A172 (cell line): ENCODE data around the gene ZNF350. TPM values are rescaled to one million over a fixed set of nuclear protein-coding genes. Genes with fewer than 3 reads are reported as not detected.
A peak's percentile ranks its signal among the peaks of the same experiment; 100 is the strongest.
"Not testable (repeated sequence)": the region's sequence is repeated elsewhere in the genome, so short reads cannot be mapped to it uniquely, and the experiment has no call there.

Source experiments
- DNase-seq: peaks from one replicate; pipeline ENCODE4 v3.0.0-alpha.2; 2015; ENCODE audit warnings: low spot score
- total RNA-seq: library from RNA; depleted of rRNA; stranded (reverse); fragments of >200 nt; shearing (Covaris generic); gene quantifications from 2 replicates; pipeline ENCODE4 v1.2.3, GENCODE V29; 2014; rRNA removed

The ZNF350 gene
- total RNA-seq = 7.1 and 7.8 TPM in 2 replicates

- DNase-seq = peak; percentile 93
Measured at GRCh38 chr19:51986309-51987291, at the start of gene ZNF350. ZNF350 (minus strand) TSS chr19:51986840; CDS start chr19:51974360, 12,480 bp downstream.

DNA sequence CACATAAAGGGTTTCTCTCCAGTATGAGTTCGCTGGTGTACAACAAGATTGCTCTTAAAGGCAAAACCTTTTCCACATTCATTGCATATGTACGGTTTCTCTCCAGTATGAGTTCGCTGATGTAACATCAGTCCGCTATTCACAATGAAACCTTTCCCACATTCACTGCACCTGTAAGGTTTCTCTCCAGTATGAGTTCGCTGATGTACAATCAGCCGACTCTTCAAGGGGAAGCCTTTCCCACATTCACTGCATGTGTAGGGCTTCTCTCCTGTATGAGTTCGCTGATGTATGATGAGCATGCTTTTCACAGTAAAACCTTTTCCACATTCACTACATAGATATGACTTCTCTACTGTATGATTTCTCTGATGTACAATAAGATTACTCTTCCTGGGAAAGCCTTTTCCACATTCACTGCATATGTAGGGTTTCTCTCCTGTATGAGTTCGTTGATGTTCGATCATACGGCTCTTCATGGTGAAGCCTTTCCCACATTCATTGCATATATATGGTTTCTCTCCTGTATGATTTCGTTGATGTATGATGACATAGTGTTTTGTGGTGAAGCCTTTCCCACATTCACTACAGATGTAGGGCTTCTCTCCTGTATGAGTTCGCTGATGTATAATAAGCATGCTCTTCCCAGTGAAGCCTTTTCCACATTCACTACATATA is 47.5 kb upstream of the ZNF350 start:
- no peak for DNase-seq

GRCh38 chr19:52028780-52029123 is 42.1 kb upstream of the ZNF350 start:
- no peak for DNase-seq

GRCh38 chr19:52028027-52028779 is 41.6 kb upstream of the ZNF350 start, which contains the start of gene ZNF614:
ZNF614 (minus strand) TSS chr19:52028379; CDS start chr19:52025745, 2,634 bp downstream.
- DNase-seq = peak; percentile 88

DNA sequence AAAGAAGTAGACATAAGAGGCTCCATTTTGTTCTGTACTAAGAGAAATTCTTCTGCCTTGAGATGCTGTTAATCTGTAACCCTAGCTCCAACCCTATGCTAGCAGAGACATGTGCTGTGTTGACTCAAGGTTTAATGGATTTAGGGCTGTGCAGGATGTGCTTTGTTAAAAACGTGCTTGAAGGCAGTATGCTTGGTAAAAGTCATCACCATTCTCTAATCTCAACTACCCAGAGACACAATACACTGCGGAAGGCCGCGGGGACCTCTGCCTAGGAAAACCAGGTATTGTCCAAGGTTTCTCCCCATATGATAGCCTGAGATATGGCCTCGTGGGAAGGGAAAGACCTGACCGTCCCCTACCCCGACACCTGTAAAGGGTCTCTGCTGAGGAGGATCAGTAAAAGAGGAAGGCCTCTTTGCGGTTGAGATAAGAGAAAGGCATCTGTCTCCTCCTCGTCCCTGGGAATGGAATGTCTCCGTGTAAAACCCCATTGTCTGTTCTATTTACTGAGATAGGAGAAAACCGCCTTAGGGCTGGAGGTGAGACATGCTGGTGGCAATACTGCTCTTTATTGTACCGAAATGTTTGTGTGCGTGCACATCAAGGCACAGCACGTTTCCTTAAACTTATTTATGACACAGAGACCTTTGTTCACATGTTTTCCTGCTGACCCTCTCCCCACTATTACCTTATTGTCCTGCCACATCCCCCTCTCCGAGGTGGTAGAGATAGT is 39.8 kb upstream of the ZNF350 start:
- not testable (repeated sequence) for DNase-seq

DNA sequence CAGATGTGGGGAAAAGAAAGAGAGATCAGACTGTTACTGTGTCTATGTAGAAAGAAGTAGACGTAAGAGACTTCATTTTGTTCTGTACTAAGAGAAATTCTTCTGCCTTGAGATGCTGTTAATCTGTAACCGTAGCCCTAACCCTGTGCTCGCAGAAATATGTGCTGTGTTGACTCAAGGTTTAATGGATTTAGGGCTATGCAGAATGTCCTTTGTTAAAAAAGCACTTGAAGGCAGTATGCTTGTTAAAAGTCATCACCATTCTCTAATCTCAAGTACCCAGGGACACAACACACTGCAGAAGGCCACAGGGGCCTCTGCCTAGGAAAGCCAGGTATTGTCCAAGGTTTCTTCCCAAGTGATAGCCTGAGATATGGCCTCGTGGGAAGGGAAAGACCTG is 37.8 kb upstream of the ZNF350 start:
- DNase-seq = not testable (repeated sequence)

DNA sequence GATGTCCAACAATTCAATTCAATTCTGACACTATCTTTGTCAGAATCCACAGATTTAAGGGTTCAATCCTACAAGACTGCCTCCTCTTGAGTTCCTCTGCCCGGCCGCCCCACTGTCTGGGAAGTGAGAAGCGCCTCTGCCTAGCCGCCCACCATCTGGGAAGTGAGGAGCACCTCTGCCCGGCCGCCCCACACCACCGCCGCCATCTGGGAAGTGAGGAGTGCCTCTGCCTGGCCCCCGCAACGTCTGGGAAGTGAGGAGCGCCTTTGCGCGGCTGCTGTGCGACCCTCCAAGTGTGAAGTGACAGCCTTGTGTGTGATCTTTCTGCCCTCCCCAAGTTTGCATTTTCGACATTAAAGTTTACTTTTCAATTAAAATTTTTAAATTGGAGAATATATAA is 35.6 kb upstream of the ZNF350 start:
- DNase-seq = no peak

GRCh38 chr19:52020506-52020905 is 33.9 kb upstream of the ZNF350 start:
- no peak for DNase-seq

- no peak for DNase-seq
Measured at GRCh38 chr19:52010674-52011073, 24.0 kb upstream of the ZNF350 start.

- DNase-seq = peak; percentile 70
Measured at GRCh38 chr19:52007806-52008557, 21.3 kb upstream of the ZNF350 start, which contains the start of gene ZNF615. ZNF615 (minus strand) TSS chr19:52008211; CDS start chr19:52003711, 4,500 bp downstream.

DNA sequence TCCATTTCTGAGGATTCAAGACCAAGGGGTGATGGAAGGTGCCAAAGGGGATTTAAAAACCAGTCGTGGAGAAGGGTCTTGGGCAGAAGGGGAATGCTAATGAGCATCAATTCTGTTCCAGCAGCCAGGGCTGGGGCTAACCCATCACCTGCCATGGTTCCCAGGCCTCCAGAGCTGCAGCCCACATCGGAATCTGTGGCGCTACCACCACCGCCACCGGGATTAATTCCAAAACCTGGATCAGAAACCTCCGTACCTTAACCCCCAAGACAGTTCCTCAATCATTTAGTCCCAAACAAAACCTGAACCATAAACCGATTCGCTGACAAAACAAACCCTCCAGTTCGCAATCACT is 20.8 kb upstream of the ZNF350 start:
- no peak for DNase-seq

DNA sequence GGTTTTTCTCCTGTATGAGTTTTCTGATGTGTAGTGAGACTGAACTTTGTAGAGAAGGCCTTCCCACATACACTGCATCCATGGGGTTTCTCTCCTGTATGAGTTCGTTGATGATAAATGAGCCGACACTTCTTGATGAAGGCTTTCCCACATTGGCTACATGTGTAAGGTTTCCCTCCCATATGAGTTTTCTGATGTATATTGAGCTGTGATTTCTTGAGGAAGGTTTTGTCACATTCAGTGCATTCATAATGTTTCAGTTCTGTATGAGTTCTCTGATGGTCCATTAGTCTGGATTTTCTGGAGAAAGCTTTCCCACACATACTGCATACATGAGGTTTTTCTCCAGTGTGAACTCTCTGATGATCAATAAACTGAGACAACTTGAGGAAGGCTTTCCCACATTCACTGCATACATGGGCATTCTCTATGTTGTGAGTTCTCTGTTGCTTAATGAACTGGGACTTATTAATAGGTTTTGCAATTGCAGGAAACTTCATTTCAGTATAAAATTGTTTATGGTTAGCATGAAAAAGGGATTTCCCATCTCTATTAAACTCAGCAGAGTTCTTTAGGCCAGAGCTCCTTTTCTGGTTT is 7.5 kb upstream of the ZNF350 start:
- no peak for DNase-seq

- DNase-seq = no peak
Measured at GRCh38 chr19:51993422-51993821, 6.8 kb upstream of the ZNF350 start.

GRCh38 chr19:51983361-51983760 is 3.3 kb downstream of the ZNF350 start:
- no peak for DNase-seq

GRCh38 chr19:51980926-51981325 is 5.7 kb downstream of the ZNF350 start:
- not testable (repeated sequence) for DNase-seq

DNA sequence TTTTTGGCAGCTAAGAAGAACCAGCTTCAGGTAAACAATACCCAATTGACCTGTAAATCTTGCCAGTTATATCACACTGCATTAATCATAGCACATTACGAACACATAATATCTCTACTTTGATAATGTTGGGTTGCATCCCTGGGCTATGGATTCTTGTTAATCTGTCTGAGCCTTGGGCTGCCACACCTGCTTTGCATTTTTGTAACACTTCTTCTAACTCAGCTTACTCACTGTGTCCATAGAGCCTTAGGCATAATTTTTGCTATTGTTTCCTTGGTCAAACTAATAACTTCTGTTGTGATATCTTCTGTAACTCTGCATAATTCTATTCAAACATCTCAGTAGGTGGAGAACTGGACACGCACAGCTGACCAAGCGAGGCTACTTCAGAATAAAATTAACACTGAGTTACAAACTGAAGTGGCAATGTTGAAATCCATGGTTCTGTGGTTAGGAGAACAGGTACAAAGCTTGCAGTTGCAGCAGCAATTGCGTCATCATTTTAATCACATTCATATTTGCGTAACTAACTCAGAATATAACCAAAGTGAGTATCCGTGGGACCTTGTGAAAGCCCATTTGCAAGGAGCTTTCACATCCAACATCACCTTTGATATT is 6.4 kb downstream of the ZNF350 start:
- DNase-seq = no peak

- no peak for DNase-seq
Measured at GRCh38 chr19:51978882-51979281, 7.8 kb downstream of the ZNF350 start.

DNA sequence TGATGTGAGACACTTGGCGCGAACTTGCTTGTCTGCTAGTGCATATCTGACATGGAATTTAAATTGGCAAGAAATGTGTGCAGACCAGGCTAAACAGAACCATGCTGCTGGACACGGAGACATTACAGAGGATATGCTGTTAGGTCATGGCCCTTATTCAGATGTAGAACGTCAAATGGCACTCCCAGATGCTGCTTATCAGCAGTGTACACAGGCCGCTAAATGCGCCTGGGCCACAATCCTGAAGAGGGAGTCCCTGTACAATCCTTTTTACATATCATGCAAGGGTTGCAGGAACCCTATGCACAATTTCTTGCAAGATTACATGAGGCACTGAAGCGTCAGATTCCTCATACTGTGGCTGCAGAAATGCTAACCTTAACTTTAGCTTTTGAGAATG is 9.3 kb downstream of the ZNF350 start:
- no peak for DNase-seq

GRCh38 chr19:51976852-51977251 is 9.8 kb downstream of the ZNF350 start:
- DNase-seq = no peak

DNA sequence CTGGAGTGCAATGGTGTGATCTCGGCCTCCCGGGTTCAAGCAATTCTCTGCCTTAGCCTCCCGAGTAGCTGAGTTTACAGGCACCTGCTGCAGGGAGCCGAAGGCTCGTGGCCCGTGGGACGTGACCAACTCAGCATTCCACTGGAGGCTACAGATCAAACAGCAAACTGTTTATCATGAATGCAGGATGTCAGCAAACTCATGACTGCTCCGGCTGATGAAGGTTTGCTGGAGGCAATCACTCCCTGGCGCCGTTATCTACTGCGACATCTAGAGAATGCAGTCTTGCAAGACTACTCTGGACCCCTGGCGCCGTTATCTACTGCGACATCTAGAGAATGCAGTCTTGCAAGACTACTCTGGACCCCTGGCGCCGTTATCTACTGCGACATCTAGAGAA is 10.9 kb downstream of the ZNF350 start:
- not testable (repeated sequence) for DNase-seq
